Rectal smooth muscle tissue (tissue), 1 donor: ENCODE results near the gene UCKL1.

Experiments used
- H3K27ac ChIP-seq: one replicate; pipeline ENCODE4 v1.7.0; 2013; ENCODE audit warnings: low read depth, low read length, inconsistent platforms
- H3K27me3 ChIP-seq: one replicate; pipeline ENCODE4 v1.7.0; 2013; ENCODE audit warnings: low read length; ENCODE audit not compliant: control insufficient read depth, insufficient read depth
- H3K36me3 ChIP-seq: one replicate; pipeline ENCODE4 v1.7.0; 2013; ENCODE audit warnings: low read length; ENCODE audit not compliant: control insufficient read depth, insufficient read depth
- H3K4me1 ChIP-seq: one replicate; pipeline ENCODE4 v1.7.0; 2013; ENCODE audit warnings: low read length; ENCODE audit not compliant: control insufficient read depth, insufficient read depth
- H3K4me3 ChIP-seq: one replicate; pipeline ENCODE4 v1.7.0; 2013; ENCODE audit warnings: low read length
- H3K9ac ChIP-seq: one replicate; pipeline ENCODE4 v1.7.0; 2013; ENCODE audit warnings: low read length

UCKL1 gene

GRCh38 chr20:63891061-63892002 is 64.9 kb downstream of the UCKL1 start:
- peaks cover 5% of the 10 kb centered on the region for H3K4me1 ChIP-seq
- peaks cover 15% of the 10 kb centered on the region for H3K36me3 ChIP-seq
- H3K4me3 ChIP-seq: no peak overlapping the region
- no peaks in the 10 kb centered on the region for H3K27me3 ChIP-seq
- no peak overlapping the region for H3K27ac ChIP-seq
- no peak overlapping the region for H3K9ac ChIP-seq

GRCh38 chr20:63890616-63891015 is 65.6 kb downstream of the UCKL1 start:
- Histone ChIP-seq H3K4me1 (no peaks in the 10 kb centered on the region), H3K27me3 (no peaks in the 10 kb centered on the region), H3K4me3 (no peak overlapping the region), H3K36me3 (peaks cover 15% of the 10 kb centered on the region), H3K9ac (no peak overlapping the region), H3K27ac (no peak overlapping the region)

- Histone ChIP-seq H3K4me3 (no peak overlapping the region), H3K4me1 (no peaks in the 10 kb centered on the region), H3K27ac (no peak overlapping the region), H3K27me3 (no peaks in the 10 kb centered on the region), H3K36me3 (peaks cover 15% of the 10 kb centered on the region), H3K9ac (no peak overlapping the region)
These were observed 66.0 kb downstream of the UCKL1 start for GRCh38 chr20:63890201-63890576.
